GM12891 (cell line): Measurements from ENCODE around the gene MZF1.
A peak's percentile ranks its signal among the peaks of the same experiment; 100 is the strongest.

Source experiments
- DNase-seq: peaks from one replicate; pipeline ENCODE4 v3.0.0; 2011; ENCODE audit warnings: low spot score; ENCODE audit not compliant: insufficient read length
- FAIRE-seq: peaks from 2 replicates; lab custom pipeline; 2011; peaks lifted over from hg19 to GRCh38; lab: Jason Lieb, UNC
- PAX5 ChIP-seq: IDR thresholded peaks from 2 replicates; pipeline ENCODE4 v1.6.1; 2011; ENCODE audit warnings: low read length, moderate library complexity, mild to moderate bottlenecking; ENCODE audit not compliant: insufficient read depth, severe bottlenecking
- POLR2A ChIP-seq: IDR thresholded peaks from 2 replicates; pipeline ENCODE4 v1.6.1; 2011; ENCODE audit warnings: low read depth, low read length, control low read depth
- POLR2AphosphoS5 ChIP-seq: IDR thresholded peaks from 2 replicates; pipeline ENCODE4 v1.6.1; 2011; ENCODE audit warnings: low read depth, low read length, control low read depth
- POU2F2 ChIP-seq: IDR thresholded peaks from 2 replicates; pipeline ENCODE4 v1.6.1; 2011; ENCODE audit warnings: low read depth, mild to moderate bottlenecking, control low read depth, low read length, moderate library complexity
- SPI1 ChIP-seq: IDR thresholded peaks from 2 replicates; pipeline ENCODE4 v1.6.1; 2011; ENCODE audit warnings: low read depth, low read length, control low read depth
- TAF1 ChIP-seq: IDR thresholded peaks from 2 replicates; pipeline ENCODE4 v1.6.1; 2011; ENCODE audit warnings: low read depth, low read length, control low read depth

The MZF1 gene

GRCh38 chr19:58516964-58517833, 55.9 kb downstream of the MZF1 start:
- no peak for FAIRE-seq
- no peak for DNase-seq
- TF ChIP-seq POLR2AphosphoS5 (0 out of 2 replicates have a peak, but pooled peaks have one; percentile 37), POU2F2 (no peak)

GRCh38 chr19:58516246-58516836, 56.8 kb downstream of the MZF1 start:
- DNase-seq (no peak), FAIRE-seq (no peak)
- TF ChIP-seq POLR2A (no peak), POLR2AphosphoS5 (no peak), POU2F2 (no peak), PAX5 (no peak), TAF1 (no peak), SPI1 (no peak)

- DNase-seq (no peak), FAIRE-seq (no peak)
- TF ChIP-seq POLR2A (no peak), POU2F2 (no peak), PAX5 (no peak), POLR2AphosphoS5 (no peak), SPI1 (no peak), TAF1 (no peak)
Measured at GRCh38 chr19:58515259-58515658, 57.9 kb downstream of the MZF1 start.

GRCh38 chr19:58514564-58515022, 58.5 kb downstream of the MZF1 start:
- FAIRE-seq (no peak), DNase-seq (no peak)
- no peak for TF ChIP-seq SPI1

GRCh38 chr19:58513694-58514563, 59.2 kb downstream of the MZF1 start:
- FAIRE-seq = peak; percentile 100
- peak; percentile 99 for DNase-seq
- peak; percentile 72 for TF ChIP-seq PAX5
- TF ChIP-seq SPI1 = no peak
- TF ChIP-seq POLR2AphosphoS5 = peak; percentile 87
- TF ChIP-seq POU2F2 = peak; percentile 62
- peak; percentile 90 for TF ChIP-seq POLR2A
- TF ChIP-seq TAF1 = 0 out of 2 replicates have a peak, but pooled peaks have one; percentile 64

GRCh38 chr19:58513213-58513693, 59.9 kb downstream of the MZF1 start:
- DNase-seq = no peak
- peak; percentile 16 for FAIRE-seq
- TF ChIP-seq PAX5 = no peak
- no peak for TF ChIP-seq TAF1
- no peak for TF ChIP-seq SPI1
- TF ChIP-seq POLR2A = no peak
- TF ChIP-seq POU2F2 = no peak
- no peak for TF ChIP-seq POLR2AphosphoS5
